H9 (cell line): ENCODE measurements around the gene CD7. TPM values are rescaled to one million over a fixed set of nuclear protein-coding genes. Genes with fewer than 3 reads are reported as not detected.

Source experiments
- DNase-seq: peaks from one replicate; pipeline ENCODE4 v3.0.0-alpha.2; 2017
- H2AFZ ChIP-seq: one replicate; pipeline ENCODE4 v1.6.1; 2013; ENCODE audit warnings: mild to moderate bottlenecking, low read length, control low read depth, moderate library complexity
- H2AK5ac ChIP-seq: 2 replicates; pipeline ENCODE4 v1.6.1; 2013; ENCODE audit warnings: low read length, control low read depth, mixed read lengths; ENCODE audit not compliant: insufficient read length
- H2BK120ac ChIP-seq: one replicate; pipeline ENCODE4 v1.6.1; 2013; ENCODE audit warnings: low read depth, mild to moderate bottlenecking, low read length, control low read depth, inconsistent platforms; ENCODE audit not compliant: poor library complexity, severe bottlenecking
- H2BK12ac ChIP-seq: 2 replicates; pipeline ENCODE4 v1.6.1; 2013; ENCODE audit warnings: low read length, control low read depth, mixed read lengths, low read depth; ENCODE audit not compliant: insufficient read length
- H2BK15ac ChIP-seq: 2 replicates; pipeline ENCODE4 v1.6.1; 2013; ENCODE audit warnings: low read depth, low read length, control low read depth
- H2BK20ac ChIP-seq: one replicate; pipeline ENCODE4 v1.6.1; 2013; ENCODE audit warnings: low read depth, mild to moderate bottlenecking, low read length, control low read depth, inconsistent platforms; ENCODE audit not compliant: poor library complexity, severe bottlenecking
- H2BK5ac ChIP-seq: 2 replicates; pipeline ENCODE4 v1.6.1; 2013; ENCODE audit warnings: low read length, control low read depth, mixed read lengths; ENCODE audit not compliant: insufficient read length
- H3K14ac ChIP-seq: 2 replicates; pipeline ENCODE4 v1.6.1; 2013; ENCODE audit warnings: low read length, control low read depth; ENCODE audit not compliant: insufficient read depth
- H3K18ac ChIP-seq: 2 replicates; pipeline ENCODE4 v1.6.1; 2013; ENCODE audit warnings: low read depth, mild to moderate bottlenecking, mixed read lengths, low read length, control low read depth; ENCODE audit not compliant: insufficient read length
- H3K23ac ChIP-seq: 2 replicates; pipeline ENCODE4 v1.6.1; 2013; ENCODE audit warnings: low read length, control low read depth, mixed read lengths, low read depth; ENCODE audit not compliant: insufficient read length
- H3K23me2 ChIP-seq: 2 replicates; pipeline ENCODE4 v1.6.1; 2013; ENCODE audit warnings: low read depth, mild to moderate bottlenecking, mixed read lengths, low read length, control low read depth; ENCODE audit not compliant: insufficient read length, poor library complexity, severe bottlenecking
- H3K27ac ChIP-seq: 2 replicates; pipeline ENCODE4 v1.5.1; 2013; ENCODE audit warnings: low read length, control low read depth, mixed read lengths, low read depth; ENCODE audit not compliant: insufficient read length
- H3K27me3 ChIP-seq: 2 replicates; pipeline ENCODE4 v1.6.1; 2013; ENCODE audit warnings: low read length, control low read depth, inconsistent platforms; ENCODE audit not compliant: insufficient read depth
- H3K4ac ChIP-seq: 2 replicates; pipeline ENCODE4 v1.6.1; 2013; ENCODE audit warnings: low read depth, mild to moderate bottlenecking, control low read depth, inconsistent platforms, low read length, moderate library complexity
- H3K4me1 ChIP-seq: 2 replicates; pipeline ENCODE4 v1.6.1; 2013; ENCODE audit warnings: low read length, control low read depth, inconsistent platforms; ENCODE audit not compliant: insufficient read depth
- H3K4me2 ChIP-seq: 2 replicates; pipeline ENCODE4 v1.6.1; 2013; ENCODE audit warnings: low read length, control low read depth, mixed read lengths; ENCODE audit not compliant: insufficient read length, insufficient read depth
- H3K56ac ChIP-seq: 2 replicates; pipeline ENCODE4 v1.6.1; 2013; ENCODE audit warnings: low read depth, mild to moderate bottlenecking, mixed read lengths, low read length, control low read depth; ENCODE audit not compliant: insufficient read length
- H3K79me1 ChIP-seq: 2 replicates; pipeline ENCODE4 v1.6.1; 2013; ENCODE audit warnings: low read depth, mild to moderate bottlenecking, moderate library complexity, low read length, control low read depth, inconsistent platforms; ENCODE audit not compliant: insufficient read depth, poor library complexity, severe bottlenecking
- H3K79me2 ChIP-seq: 2 replicates; pipeline ENCODE4 v1.6.1; 2013; ENCODE audit warnings: low read length, control low read depth, inconsistent platforms; ENCODE audit not compliant: insufficient read depth
- H3K9ac ChIP-seq: 2 replicates; pipeline ENCODE4 v1.6.1; 2013; ENCODE audit warnings: low read length, control low read depth, mixed read lengths; ENCODE audit not compliant: insufficient read length; ENCODE audit errors: extremely low read depth
- H3K9me3 ChIP-seq: one replicate; pipeline ENCODE4 v1.6.1; 2013; ENCODE audit warnings: low read depth, low read length, inconsistent platforms; ENCODE audit not compliant: control insufficient read depth
- H3T11ph ChIP-seq: one replicate; pipeline ENCODE4 v1.6.1; 2013; ENCODE audit warnings: mild to moderate bottlenecking, low read length, control low read depth, inconsistent platforms
- H4K20me1 ChIP-seq: one replicate; pipeline ENCODE4 v1.6.1; 2013; ENCODE audit not compliant: control insufficient read depth, insufficient read length, insufficient read depth
- H4K5ac ChIP-seq: 2 replicates; pipeline ENCODE4 v1.6.1; 2013; ENCODE audit warnings: low read depth, mild to moderate bottlenecking, mixed read lengths, low read length, control low read depth; ENCODE audit not compliant: insufficient read length
- H4K8ac ChIP-seq: replicated peaks from 2 replicates; pipeline ENCODE4 v1.6.1; 2013; ENCODE audit warnings: low read length, control low read depth, mixed read lengths, low read depth; ENCODE audit not compliant: insufficient read length
- H4K91ac ChIP-seq: 2 replicates; pipeline ENCODE4 v1.6.1; 2013; ENCODE audit warnings: low read depth, mild to moderate bottlenecking, moderate library complexity, mixed read lengths, low read length, control low read depth; ENCODE audit not compliant: insufficient read length
- H3K27ac Mint-ChIP-seq, 3 experiments: 2 replicates in 2 of 3; 3 replicates in 1 of 3; pipeline ENCODE4 v1.8.0; 2020 to 2021; ENCODE audit warnings: mixed read lengths in 3 of 3, mild to moderate bottlenecking in 1 of 3, moderate library complexity in 1 of 3
- H3K27me3 Mint-ChIP-seq: 2 replicates; pipeline ENCODE4 v1.8.0; 2021; ENCODE audit warnings: low read depth, mild to moderate bottlenecking, moderate library complexity, mixed read lengths
- H3K36me3 Mint-ChIP-seq, 3 experiments: 2 replicates in 2 of 3; 3 replicates in 1 of 3; pipeline ENCODE4 v1.8.0; 2020 to 2021; ENCODE audit warnings: low read depth in 3 of 3, mixed read lengths in 3 of 3; ENCODE audit not compliant: insufficient read depth in 1 of 3
- H3K4me1 Mint-ChIP-seq, 2 experiments: 2 replicates each; pipeline ENCODE4 v1.8.0; 2020; ENCODE audit warnings: mixed read lengths in 2 of 2
- H3K4me3 Mint-ChIP-seq, 2 experiments: 2 replicates in 1 of 2; 3 replicates in 1 of 2; pipeline ENCODE4 v1.8.0; 2020 to 2021; ENCODE audit warnings: mild to moderate bottlenecking in 2 of 2, mixed read lengths in 2 of 2, moderate library complexity in 1 of 2
- H3K9me3 Mint-ChIP-seq, 2 experiments: 2 replicates in 1 of 2; 3 replicates in 1 of 2; pipeline ENCODE4 v1.8.0; 2020; ENCODE audit warnings: mild to moderate bottlenecking in 2 of 2, mixed read lengths in 2 of 2, moderate library complexity in 1 of 2
- CTCF ChIP-seq: fragments of 200-600 bp; sonication (generic); conservative IDR thresholded peaks from 3 replicates; pipeline ENCODE4 v1.8.0; 2021; ENCODE audit warnings: antibody characterized with exemption, mild to moderate bottlenecking
- WGBS: extraction: QIAGEN DNeasy Blood & Tissue Kit; methylation state at CpG from one replicate; pipeline ENCODE4 v1.1.7; 2013; ENCODE audit warnings: missing lambda C conversion rate, low lambda C conversion rate, mixed read lengths; ENCODE audit not compliant: insufficient read length; ENCODE audit errors: extremely low coverage; 5-methylcytosine and 5-hydroxymethylcytosine counted together
- total RNA-seq: library from RNA; stranded (reverse); gene quantifications from 2 replicates; pipeline ENCODE4 v1.2.1, GENCODE V29; 2021

The CD7 gene
- total RNA-seq, 1 experiment from 2014 or later, result 0.35 TPM

GRCh38 chr17:82297714-82298537 is 19.5 kb downstream of the CD7 start:
- H2AFZ ChIP-seq, result no peak overlapping the region
- H3K79me1 ChIP-seq, result no peaks in the 10 kb centered on the region
- H3K9me3 ChIP-seq, result no peaks in the 10 kb centered on the region
- H3K27me3 ChIP-seq, result no peaks in the 10 kb centered on the region
- no peak overlapping the region for H4K91ac ChIP-seq
- Mint-ChIP-seq H3K27me3 (peaks cover 45% of the 10 kb centered on the region), H3K36me3 (no peaks in the 10 kb centered on the region), H3K9me3 (no peaks in the 10 kb centered on the region), H3K27ac (no peak overlapping the region), H3K4me3 (no peak overlapping the region), H3K4me1 (peaks cover 12 to 35% of the 10 kb centered on the region in 2 experiments; a peak in 3 of 4 replicates)
- no peak overlapping the region for H2BK120ac ChIP-seq
- no peak overlapping the region; the same call in 1 of the 2 replicates for H3K14ac ChIP-seq
- no peak overlapping the region for H2BK15ac ChIP-seq
- DNase-seq, result no peak
- peaks cover 7% of the 10 kb centered on the region for H3K23me2 ChIP-seq
- H4K8ac ChIP-seq, result no peak overlapping the region
- no peak overlapping the region for H3K4me2 ChIP-seq
- H2BK12ac ChIP-seq, result no peak overlapping the region
- no peaks in the 10 kb centered on the region; the same call in 1 of the 2 replicates for H3K4me1 ChIP-seq
- H3K56ac ChIP-seq, result no peak overlapping the region
- H4K5ac ChIP-seq, result no peak overlapping the region
- no peak overlapping the region for H3K27ac ChIP-seq
- H3K18ac ChIP-seq, result no peak overlapping the region
- no peak overlapping the region for H3T11ph ChIP-seq
- no peaks in the 10 kb centered on the region for H4K20me1 ChIP-seq
- no peak for TF ChIP-seq CTCF
- no CpG with 5 or more reads among the region's 36 CpGs for WGBS
- H2BK20ac ChIP-seq, result no peak overlapping the region
- no peak overlapping the region for H3K4ac ChIP-seq
- no peak overlapping the region for H2BK5ac ChIP-seq
- no peaks in the 10 kb centered on the region for H3K79me2 ChIP-seq
- H3K23ac ChIP-seq, result no peak overlapping the region
- no peak overlapping the region for H2AK5ac ChIP-seq
- H3K9ac ChIP-seq, result no peak overlapping the region
